ENCODE measurements around the gene ARL16. TPM values are rescaled to one million over a fixed set of nuclear protein-coding genes. Genes with fewer than 3 reads are reported as not detected.

Gene ARL16
- total and polyA plus RNA-seq, 2 of the 8 experiments (the other 6 are each of a cell fraction or from before 2014, with no cell fraction given): 37.0 to 60.8 TPM

Small RNA genes within 50 kb of the gene (microRNA-seq; reads per million reads assigned to microRNA genes)
- gene MIR6786 (ENCODE audit: borderline microRNAs expressed in 2 of 2, borderline number of aligned reads in 2 of 2, borderline replicate concordance in 1 of 2): 0 reads per million in 2 experiments

Small RNA genes within 50 kb of the gene (small RNA-seq; reads per million reads assigned to genes)
- not detected for gene MIR6786 (ENCODE audit: insufficient read depth)

Other genes starting within 250 kb of the ARL16 start
- 3,535 and 3,691 TPM in 2 replicates for gene ACTG1, start 171.0 kb downstream of the ARL16 start, total RNA-seq (2021; fragmentation: NEBNext Ultra II Directional; extraction: Animal tissue kit (Norgen Biotek cat#: 25700))
- 5,010 and 7,420 TPM in 2 replicates for gene ACTG1, start 171.0 kb downstream of the ARL16 start, polyA plus RNA-seq (2011; rRNA removed)
- gene FSCN2, start 155.4 kb downstream of the ARL16 start, total RNA-seq (2021; fragmentation: NEBNext Ultra II Directional; extraction: Animal tissue kit (Norgen Biotek cat#: 25700)): 0.30 TPM in 1 of 2 replicates, not detected in the other
- gene FSCN2, start 155.4 kb downstream of the ARL16 start, polyA plus RNA-seq (2011; rRNA removed): 0.18 and 0.44 TPM in 2 replicates
- gene FAAP100, start 131.4 kb downstream of the ARL16 start, total RNA-seq (2021; fragmentation: NEBNext Ultra II Directional; extraction: Animal tissue kit (Norgen Biotek cat#: 25700)): 37.9 and 41.8 TPM in 2 replicates
- gene FAAP100, start 131.4 kb downstream of the ARL16 start, polyA plus RNA-seq (2011; rRNA removed): 23.2 and 33.1 TPM in 2 replicates
- 79.8 and 92.7 TPM in 2 replicates for gene NPLOC4, start 46.7 kb downstream of the ARL16 start, total RNA-seq (2021; fragmentation: NEBNext Ultra II Directional; extraction: Animal tissue kit (Norgen Biotek cat#: 25700))
- 70.7 and 75.0 TPM in 2 replicates for gene NPLOC4, start 46.7 kb downstream of the ARL16 start, polyA plus RNA-seq (2011; rRNA removed)
- 0.96 and 0.99 TPM in 2 replicates for gene TSPAN10, start 46.6 kb downstream of the ARL16 start, total RNA-seq (2021; fragmentation: NEBNext Ultra II Directional; extraction: Animal tissue kit (Norgen Biotek cat#: 25700))
- 0.83 and 1.1 TPM in 2 replicates for gene TSPAN10, start 46.6 kb downstream of the ARL16 start, polyA plus RNA-seq (2011; rRNA removed)
- gene PDE6G, start 27.3 kb downstream of the ARL16 start, total RNA-seq (2021; fragmentation: NEBNext Ultra II Directional; extraction: Animal tissue kit (Norgen Biotek cat#: 25700)): 5.8 and 6.4 TPM in 2 replicates
- 12.9 and 15.1 TPM in 2 replicates for gene PDE6G, start 27.3 kb downstream of the ARL16 start, polyA plus RNA-seq (2011; rRNA removed)
- gene OXLD1, start 17.2 kb downstream of the ARL16 start, total RNA-seq (2021; fragmentation: NEBNext Ultra II Directional; extraction: Animal tissue kit (Norgen Biotek cat#: 25700)): 35.9 and 41.5 TPM in 2 replicates
- gene OXLD1, start 17.2 kb downstream of the ARL16 start, polyA plus RNA-seq (2011; rRNA removed): 61.9 and 97.9 TPM in 2 replicates
- gene CCDC137, start 17.1 kb downstream of the ARL16 start, total RNA-seq (2021; fragmentation: NEBNext Ultra II Directional; extraction: Animal tissue kit (Norgen Biotek cat#: 25700)): 38.6 and 39.8 TPM in 2 replicates
- gene CCDC137, start 17.1 kb downstream of the ARL16 start, polyA plus RNA-seq (2011; rRNA removed): 17.6 and 23.3 TPM in 2 replicates
- 78.8 and 80.8 TPM in 2 replicates for gene HGS, start 214 bp upstream of the ARL16 start, total RNA-seq (2021; fragmentation: NEBNext Ultra II Directional; extraction: Animal tissue kit (Norgen Biotek cat#: 25700))
- gene HGS, start 214 bp upstream of the ARL16 start, polyA plus RNA-seq (2011; rRNA removed): 99.7 and 144 TPM in 2 replicates
- 120 and 131 TPM in 2 replicates for gene MRPL12, start 19.6 kb upstream of the ARL16 start, total RNA-seq (2021; fragmentation: NEBNext Ultra II Directional; extraction: Animal tissue kit (Norgen Biotek cat#: 25700))
- 141 and 190 TPM in 2 replicates for gene MRPL12, start 19.6 kb upstream of the ARL16 start, polyA plus RNA-seq (2011; rRNA removed)
- 22.2 and 25.3 TPM in 2 replicates for gene SLC25A10, start 28.5 kb upstream of the ARL16 start, total RNA-seq (2021; fragmentation: NEBNext Ultra II Directional; extraction: Animal tissue kit (Norgen Biotek cat#: 25700))
- 43.0 and 60.9 TPM in 2 replicates for gene SLC25A10, start 28.5 kb upstream of the ARL16 start, polyA plus RNA-seq (2011; rRNA removed)
- gene GCGR, start 120.4 kb upstream of the ARL16 start, total RNA-seq (2021; fragmentation: NEBNext Ultra II Directional; extraction: Animal tissue kit (Norgen Biotek cat#: 25700)): 0.56 and 0.61 TPM in 2 replicates
- 0.44 and 0.60 TPM in 2 replicates for gene GCGR, start 120.4 kb upstream of the ARL16 start, polyA plus RNA-seq (2011; rRNA removed)
- 103 and 115 TPM in 2 replicates for gene MCRIP1, start 149.5 kb upstream of the ARL16 start, total RNA-seq (2021; fragmentation: NEBNext Ultra II Directional; extraction: Animal tissue kit (Norgen Biotek cat#: 25700))
- gene MCRIP1, start 149.5 kb upstream of the ARL16 start, polyA plus RNA-seq (2011; rRNA removed): 151 and 250 TPM in 2 replicates
- not detected in 2 replicates for gene PPP1R27, start 151.3 kb upstream of the ARL16 start, total RNA-seq (2021; fragmentation: NEBNext Ultra II Directional; extraction: Animal tissue kit (Norgen Biotek cat#: 25700))
- gene PPP1R27, start 151.3 kb upstream of the ARL16 start, polyA plus RNA-seq (2011; rRNA removed): 0.27 and 0.30 TPM in 2 replicates
- gene P4HB, start 176.7 kb upstream of the ARL16 start, total RNA-seq (2021; fragmentation: NEBNext Ultra II Directional; extraction: Animal tissue kit (Norgen Biotek cat#: 25700)): 374 and 379 TPM in 2 replicates
- gene P4HB, start 176.7 kb upstream of the ARL16 start, polyA plus RNA-seq (2011; rRNA removed): 41.4 and 66.6 TPM in 2 replicates
- 217 and 246 TPM in 2 replicates for gene ARHGDIA, start 187.5 kb upstream of the ARL16 start, total RNA-seq (2021; fragmentation: NEBNext Ultra II Directional; extraction: Animal tissue kit (Norgen Biotek cat#: 25700))
- gene ARHGDIA, start 187.5 kb upstream of the ARL16 start, polyA plus RNA-seq (2011; rRNA removed): 62.4 and 155 TPM in 2 replicates
- 186 and 191 TPM in 2 replicates for gene ALYREF, start 207.8 kb upstream of the ARL16 start, total RNA-seq (2021; fragmentation: NEBNext Ultra II Directional; extraction: Animal tissue kit (Norgen Biotek cat#: 25700))
- 83.8 and 118 TPM in 2 replicates for gene ALYREF, start 207.8 kb upstream of the ARL16 start, polyA plus RNA-seq (2011; rRNA removed)
- gene ANAPC11, start 207.9 kb upstream of the ARL16 start, total RNA-seq (2021; fragmentation: NEBNext Ultra II Directional; extraction: Animal tissue kit (Norgen Biotek cat#: 25700)): 176 and 182 TPM in 2 replicates
- gene ANAPC11, start 207.9 kb upstream of the ARL16 start, polyA plus RNA-seq (2011; rRNA removed): 963 and 1,221 TPM in 2 replicates
- 0.80 and 1.5 TPM in 2 replicates for gene NPB, start 218.4 kb upstream of the ARL16 start, total RNA-seq (2021; fragmentation: NEBNext Ultra II Directional; extraction: Animal tissue kit (Norgen Biotek cat#: 25700))
- gene NPB, start 218.4 kb upstream of the ARL16 start, polyA plus RNA-seq (2011; rRNA removed): 2.5 and 3.9 TPM in 2 replicates
- gene PCYT2, start 227.6 kb upstream of the ARL16 start, total RNA-seq (2021; fragmentation: NEBNext Ultra II Directional; extraction: Animal tissue kit (Norgen Biotek cat#: 25700)): 29.9 and 31.0 TPM in 2 replicates
- 31.3 and 37.7 TPM in 2 replicates for gene PCYT2, start 227.6 kb upstream of the ARL16 start, polyA plus RNA-seq (2011; rRNA removed)
- gene SIRT7, start 234.4 kb upstream of the ARL16 start, total RNA-seq (2021; fragmentation: NEBNext Ultra II Directional; extraction: Animal tissue kit (Norgen Biotek cat#: 25700)): 16.6 and 18.7 TPM in 2 replicates
- gene SIRT7, start 234.4 kb upstream of the ARL16 start, polyA plus RNA-seq (2011; rRNA removed): 5.8 and 10.3 TPM in 2 replicates
- gene MAFG, start 243.9 kb upstream of the ARL16 start, total RNA-seq (2021; fragmentation: NEBNext Ultra II Directional; extraction: Animal tissue kit (Norgen Biotek cat#: 25700)): 26.9 and 27.7 TPM in 2 replicates
- 25.5 and 36.9 TPM in 2 replicates for gene MAFG, start 243.9 kb upstream of the ARL16 start, polyA plus RNA-seq (2011; rRNA removed)